Measurements from ENCODE around the gene AEN.
A peak's percentile ranks its signal among the peaks of the same experiment; 100 is the strongest.

Gene AEN

DNA sequence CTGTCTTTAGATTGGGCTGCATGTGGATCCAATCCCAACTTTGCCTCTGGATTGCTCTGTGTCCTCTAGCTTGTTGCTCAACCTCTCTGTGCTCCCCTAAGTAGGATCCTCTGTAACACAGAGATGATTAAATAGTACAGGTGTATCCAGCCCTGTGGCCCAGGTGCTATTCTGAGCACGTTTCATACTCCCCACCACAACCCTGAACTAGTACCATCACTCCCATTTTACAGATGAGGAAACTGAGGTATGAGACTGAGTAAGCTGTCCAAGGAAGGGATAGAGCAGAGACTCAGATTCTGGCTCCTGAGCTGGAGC lies 24.9 kb downstream of the AEN start:
- Mint-ChIP-seq H3K4me1 (ENCODE audit: low read depth) (peaks cover 13% of the 10 kb centered on the region), H3K27ac (no peak overlapping the region), H3K9me3 (no peaks in the 10 kb centered on the region), H3K27me3 (no peaks in the 10 kb centered on the region), H3K36me3 (ENCODE audit: low read depth) (no peaks in the 10 kb centered on the region), H3K4me3 (no peak overlapping the region)
- intact Hi-C loops (cut with micrococcal nuclease) = no loop called here

DNA sequence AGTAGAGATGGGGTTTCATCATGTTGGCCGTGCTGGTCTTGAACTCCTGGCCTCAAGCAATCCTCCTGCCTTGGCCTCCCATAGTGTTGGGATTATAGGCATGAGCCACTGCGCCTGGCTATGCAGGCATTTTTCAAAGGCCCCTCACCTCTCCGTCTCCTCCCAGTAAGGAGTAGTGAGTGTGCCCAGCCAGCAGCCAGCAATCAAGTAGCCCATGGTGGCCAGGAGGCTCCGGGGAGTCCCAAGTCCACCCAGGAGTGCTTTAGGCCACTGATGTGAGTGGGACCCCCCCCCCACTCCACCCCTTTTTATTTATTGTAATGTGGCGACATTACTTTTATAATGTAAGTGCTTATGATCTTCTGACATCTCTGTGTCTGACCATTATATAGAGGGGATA lies 25.8 kb downstream of the AEN start:
- Mint-ChIP-seq H3K27me3 (no peaks in the 10 kb centered on the region), H3K9me3 (no peaks in the 10 kb centered on the region), H3K36me3 (ENCODE audit: low read depth) (no peaks in the 10 kb centered on the region), H3K4me1 (ENCODE audit: low read depth) (peaks cover 13% of the 10 kb centered on the region), H3K4me3 (no peak overlapping the region), H3K27ac (no peak overlapping the region)
- intact Hi-C loops (cut with micrococcal nuclease) = no loop called here

DNA sequence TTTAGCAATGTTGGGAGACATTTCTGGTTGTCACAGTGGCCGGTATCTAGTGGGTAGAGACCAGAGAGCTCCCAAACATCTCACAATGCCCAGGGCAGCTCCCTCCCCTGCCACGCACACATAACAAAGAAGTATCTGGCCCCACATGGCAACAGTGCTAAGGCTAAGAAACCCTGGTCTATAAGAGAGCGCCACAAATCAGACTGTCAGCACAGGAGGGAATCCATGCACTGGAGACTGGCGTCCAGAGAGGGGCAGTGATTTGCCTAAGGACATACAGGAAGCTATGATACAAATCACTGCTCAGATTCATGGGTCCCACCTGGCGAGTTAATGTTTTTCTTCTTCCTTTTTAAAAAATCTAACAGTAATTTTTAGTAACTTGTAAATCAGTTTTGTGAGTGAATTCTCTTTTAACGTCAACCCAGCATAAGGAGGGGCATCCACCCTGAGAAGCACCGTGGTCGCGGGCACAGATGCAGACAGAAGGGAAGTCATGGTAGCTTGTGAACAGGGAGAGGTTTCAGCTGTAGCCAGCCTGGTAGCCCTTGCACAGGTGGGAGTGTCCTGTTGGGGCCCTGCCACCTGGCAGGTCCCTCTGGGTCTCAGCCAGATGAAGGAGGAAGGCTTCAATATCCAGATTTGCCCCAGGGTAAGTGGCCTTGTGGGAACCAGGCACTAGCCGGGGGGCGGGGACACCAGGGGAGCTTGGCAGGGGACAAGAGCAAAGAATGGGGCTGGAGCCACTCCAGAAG lies 26.4 kb downstream of the AEN start:
- Mint-ChIP-seq H3K4me1 (ENCODE audit: low read depth) (peaks cover 13% of the 10 kb centered on the region), H3K27me3 (no peaks in the 10 kb centered on the region), H3K27ac (no peak overlapping the region), H3K36me3 (ENCODE audit: low read depth) (no peaks in the 10 kb centered on the region), H3K4me3 (no peak overlapping the region), H3K9me3 (no peaks in the 10 kb centered on the region)
- intact Hi-C loops (cut with micrococcal nuclease) = no loop called here

DNA sequence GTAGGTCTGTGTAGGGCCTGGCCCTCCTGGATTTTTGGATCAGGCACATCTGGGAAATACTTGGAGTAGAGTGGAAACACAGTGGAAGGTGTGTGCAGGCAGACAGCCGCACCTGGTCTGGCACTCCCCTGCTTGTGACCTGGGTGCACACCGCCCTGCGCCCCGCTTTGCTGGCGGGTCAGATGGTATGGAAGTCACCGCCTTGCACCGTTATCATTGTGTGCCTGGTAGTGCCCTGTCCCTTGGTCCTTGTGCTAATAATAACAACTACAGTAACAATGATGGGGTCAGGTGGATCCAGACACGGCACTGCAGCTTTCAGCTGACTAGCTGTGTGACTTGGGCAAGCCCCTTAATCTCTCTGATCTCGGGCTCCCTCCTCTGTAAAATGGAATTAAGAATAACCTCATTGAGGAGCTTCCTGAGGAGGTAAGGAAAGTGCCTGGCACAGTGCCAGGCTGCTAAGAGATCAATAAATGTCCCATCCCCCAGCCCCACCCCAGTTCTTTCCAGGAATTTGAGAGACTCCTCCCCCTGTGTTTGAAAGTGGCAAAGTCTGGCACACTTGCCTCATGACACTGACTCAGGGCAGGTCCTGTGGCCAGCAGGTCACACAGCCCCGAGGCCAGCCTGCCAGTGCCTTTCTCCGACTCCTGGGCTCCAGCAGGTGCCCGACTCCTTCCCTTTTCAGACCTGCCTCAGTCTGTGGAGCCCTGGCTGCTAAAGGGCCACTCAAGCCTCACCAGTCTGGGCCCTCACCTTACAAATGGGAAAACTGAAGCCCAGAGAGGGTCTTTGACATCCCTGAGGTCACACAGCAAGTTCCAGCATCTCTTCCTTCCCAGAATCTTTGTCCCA lies 27.4 kb downstream of the AEN start:
- H3K27ac Mint-ChIP-seq = peak overlapping the region; percentile 21
- no peaks in the 10 kb centered on the region for H3K36me3 Mint-ChIP-seq (ENCODE audit: low read depth)
- no peaks in the 10 kb centered on the region for H3K9me3 Mint-ChIP-seq
- H3K27me3 Mint-ChIP-seq = no peaks in the 10 kb centered on the region
- H3K4me1 Mint-ChIP-seq (ENCODE audit: low read depth) = peaks cover 13% of the 10 kb centered on the region
- intact Hi-C loops (cut with micrococcal nuclease) = no loop called here
- H3K4me3 Mint-ChIP-seq = no peak overlapping the region

DNA sequence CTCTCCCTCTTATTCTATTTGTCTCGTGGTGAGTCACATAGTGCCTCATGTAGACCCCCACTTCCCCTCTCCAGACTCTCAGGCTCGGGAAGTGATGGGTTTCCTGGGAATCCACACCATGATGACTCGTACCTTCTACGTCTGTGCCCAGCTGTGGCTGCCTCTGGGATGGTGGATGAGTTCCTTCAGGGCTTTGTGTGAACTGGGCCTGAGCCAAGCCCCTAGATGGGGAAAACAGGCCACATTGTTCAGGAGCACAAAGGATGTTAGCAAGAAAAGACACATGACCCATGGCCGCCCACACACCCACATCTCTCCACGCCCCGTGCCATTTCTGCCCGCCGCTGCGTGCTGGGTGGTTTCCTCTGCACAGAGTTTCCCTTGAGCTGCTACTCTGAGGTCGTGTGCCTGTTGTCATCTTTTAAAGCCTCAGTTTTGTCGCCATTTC lies 28.2 kb downstream of the AEN start:
- intact Hi-C loops (cut with micrococcal nuclease) = no loop called here
- Mint-ChIP-seq H3K27ac (peak overlapping the region; percentile 21), H3K36me3 (ENCODE audit: low read depth) (no peaks in the 10 kb centered on the region), H3K4me1 (ENCODE audit: low read depth) (peaks cover 13% of the 10 kb centered on the region), H3K9me3 (no peaks in the 10 kb centered on the region), H3K27me3 (no peaks in the 10 kb centered on the region), H3K4me3 (no peak overlapping the region)

DNA sequence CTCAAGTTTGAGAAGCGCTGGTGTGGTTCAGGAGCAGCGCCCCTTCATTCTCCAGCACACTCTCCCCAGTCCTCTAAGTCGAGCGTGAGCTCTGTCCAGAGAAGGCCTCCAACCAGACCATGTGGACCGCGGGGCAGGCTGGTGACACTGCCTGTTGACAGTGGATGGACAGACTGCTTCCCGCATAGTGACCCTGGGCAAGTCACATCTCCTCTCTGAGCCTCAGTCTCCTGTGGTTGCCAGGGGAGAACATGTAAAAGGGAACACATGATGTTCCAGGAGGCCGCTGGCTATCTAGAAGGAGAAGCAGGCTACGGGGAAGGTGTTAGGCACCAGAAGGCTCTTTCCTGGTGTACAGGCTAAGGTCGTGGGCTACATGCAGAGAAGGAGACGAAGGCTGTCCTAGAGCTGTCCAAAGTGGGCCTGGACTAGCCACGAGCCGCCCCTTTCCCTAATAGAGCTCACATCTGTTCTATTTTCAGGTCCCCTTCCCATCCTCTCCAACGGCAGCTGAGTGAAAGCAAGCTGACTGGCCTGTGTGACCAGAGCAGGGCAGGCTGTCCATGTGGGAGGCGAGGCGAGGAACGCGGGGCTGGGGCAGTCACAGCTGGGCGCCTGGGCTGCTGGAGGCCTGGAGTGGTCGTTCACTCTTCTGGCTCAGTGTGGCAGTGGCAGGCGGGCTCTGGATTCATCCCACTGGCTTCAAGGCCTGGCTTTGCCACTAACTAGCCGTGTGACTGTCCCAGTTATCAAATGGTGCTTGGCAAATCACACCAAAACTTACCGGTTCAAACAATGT lies 28.8 kb downstream of the AEN start:
- no peaks in the 10 kb centered on the region for H3K9me3 Mint-ChIP-seq
- no peaks in the 10 kb centered on the region for H3K27me3 Mint-ChIP-seq
- H3K4me1 Mint-ChIP-seq (ENCODE audit: low read depth) = peaks cover 13% of the 10 kb centered on the region
- intact Hi-C loops (cut with micrococcal nuclease) = loop anchor here (10.0 kb wide), 1 partner anchor 185 kb away; no protein-coding TSS in a partner anchor
- H3K27ac Mint-ChIP-seq = peak overlapping the region; percentile 21
- H3K4me3 Mint-ChIP-seq = no peak overlapping the region
- no peaks in the 10 kb centered on the region for H3K36me3 Mint-ChIP-seq (ENCODE audit: low read depth)

DNA sequence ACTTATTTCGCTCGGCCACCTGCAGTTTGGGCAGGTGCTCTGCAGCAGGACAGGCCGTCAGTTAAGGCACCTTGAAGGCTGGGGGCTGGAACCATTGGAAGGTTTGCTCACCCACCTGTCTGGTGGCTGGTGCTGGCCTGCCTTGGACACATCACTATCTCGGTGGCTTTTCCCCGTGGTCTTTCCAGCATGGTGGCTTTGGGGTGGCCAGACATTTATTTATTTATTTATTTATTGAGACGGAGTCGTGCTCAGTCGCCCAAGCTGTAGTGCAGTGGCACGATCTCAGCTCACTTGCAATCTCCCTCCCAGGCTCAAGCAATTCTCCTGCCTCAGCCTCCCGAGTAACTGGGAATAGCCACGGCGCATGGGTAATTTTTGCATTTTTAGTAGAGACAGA lies 29.4 kb downstream of the AEN start:
- H3K9me3 Mint-ChIP-seq = no peaks in the 10 kb centered on the region
- H3K4me1 Mint-ChIP-seq (ENCODE audit: low read depth) = peaks cover 13% of the 10 kb centered on the region
- H3K27ac Mint-ChIP-seq = no peak overlapping the region
- H3K4me3 Mint-ChIP-seq = no peak overlapping the region
- intact Hi-C loops (cut with micrococcal nuclease) = loop anchor here (10.0 kb wide), 1 partner anchor 184 kb away; no protein-coding TSS in a partner anchor
- H3K27me3 Mint-ChIP-seq = no peaks in the 10 kb centered on the region
- H3K36me3 Mint-ChIP-seq (ENCODE audit: low read depth) = no peaks in the 10 kb centered on the region

DNA sequence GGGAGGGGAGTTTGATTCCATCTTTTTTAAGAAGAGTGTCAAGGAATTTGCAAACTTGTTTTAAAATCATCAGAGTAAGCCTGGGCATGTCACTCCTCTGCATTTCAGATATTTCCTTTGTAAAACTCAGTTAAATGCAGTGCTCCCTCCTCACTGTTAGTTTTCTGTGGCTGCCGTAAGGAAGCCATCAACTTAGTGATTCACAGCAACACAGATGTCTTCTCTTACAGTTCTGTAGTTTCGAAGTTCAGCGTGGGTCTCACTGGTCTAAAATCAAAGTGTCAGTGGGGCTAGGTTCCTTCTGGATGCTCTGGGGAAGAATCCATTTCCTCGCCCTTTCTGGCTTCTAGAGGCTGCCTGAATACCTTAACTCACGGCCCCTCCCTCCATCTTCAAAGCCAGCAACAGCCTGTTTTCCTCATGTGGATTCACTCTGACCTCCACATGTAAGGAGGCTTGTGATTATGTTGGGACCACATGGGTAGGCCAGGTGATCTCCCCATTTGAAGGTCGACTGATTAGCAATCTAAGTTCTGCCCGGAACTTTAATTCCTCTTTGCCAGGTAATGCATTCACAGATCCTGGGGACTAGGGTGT lies 30.1 kb downstream of the AEN start:
- Mint-ChIP-seq H3K36me3 (ENCODE audit: low read depth) (no peaks in the 10 kb centered on the region), H3K27me3 (no peaks in the 10 kb centered on the region), H3K27ac (no peak overlapping the region), H3K4me1 (ENCODE audit: low read depth) (peaks cover 13% of the 10 kb centered on the region), H3K9me3 (no peaks in the 10 kb centered on the region), H3K4me3 (no peak overlapping the region)
- intact Hi-C loops (cut with micrococcal nuclease) = loop anchor here (10.0 kb wide), 1 partner anchor 184 kb away; no protein-coding TSS in a partner anchor

DNA sequence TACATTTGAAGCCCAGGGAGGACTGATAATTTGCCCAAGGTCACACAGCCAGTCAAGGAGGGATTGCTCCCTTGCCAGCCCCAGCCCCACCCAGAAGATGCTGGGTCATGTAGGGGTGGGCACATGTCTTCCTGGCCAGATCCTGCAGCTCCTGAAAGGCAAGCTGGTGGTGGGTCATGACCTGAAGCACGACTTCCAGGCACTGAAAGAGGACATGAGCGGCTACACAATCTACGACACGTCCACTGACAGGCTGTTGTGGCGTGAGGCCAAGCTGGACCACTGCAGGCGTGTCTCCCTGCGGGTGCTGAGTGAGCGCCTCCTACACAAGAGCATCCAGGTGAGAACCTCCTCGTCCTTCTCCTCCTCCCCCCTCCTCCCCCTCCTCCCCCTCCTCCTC lies 30.8 kb downstream of the AEN start:
- Mint-ChIP-seq H3K9me3 (no peaks in the 10 kb centered on the region), H3K27ac (no peak overlapping the region), H3K4me3 (no peak overlapping the region), H3K36me3 (ENCODE audit: low read depth) (no peaks in the 10 kb centered on the region), H3K27me3 (no peaks in the 10 kb centered on the region), H3K4me1 (ENCODE audit: low read depth) (peaks cover 13% of the 10 kb centered on the region)
- intact Hi-C loops (cut with micrococcal nuclease) = loop anchor here (10.0 kb wide), 1 partner anchor 183 kb away; no protein-coding TSS in a partner anchor

DNA sequence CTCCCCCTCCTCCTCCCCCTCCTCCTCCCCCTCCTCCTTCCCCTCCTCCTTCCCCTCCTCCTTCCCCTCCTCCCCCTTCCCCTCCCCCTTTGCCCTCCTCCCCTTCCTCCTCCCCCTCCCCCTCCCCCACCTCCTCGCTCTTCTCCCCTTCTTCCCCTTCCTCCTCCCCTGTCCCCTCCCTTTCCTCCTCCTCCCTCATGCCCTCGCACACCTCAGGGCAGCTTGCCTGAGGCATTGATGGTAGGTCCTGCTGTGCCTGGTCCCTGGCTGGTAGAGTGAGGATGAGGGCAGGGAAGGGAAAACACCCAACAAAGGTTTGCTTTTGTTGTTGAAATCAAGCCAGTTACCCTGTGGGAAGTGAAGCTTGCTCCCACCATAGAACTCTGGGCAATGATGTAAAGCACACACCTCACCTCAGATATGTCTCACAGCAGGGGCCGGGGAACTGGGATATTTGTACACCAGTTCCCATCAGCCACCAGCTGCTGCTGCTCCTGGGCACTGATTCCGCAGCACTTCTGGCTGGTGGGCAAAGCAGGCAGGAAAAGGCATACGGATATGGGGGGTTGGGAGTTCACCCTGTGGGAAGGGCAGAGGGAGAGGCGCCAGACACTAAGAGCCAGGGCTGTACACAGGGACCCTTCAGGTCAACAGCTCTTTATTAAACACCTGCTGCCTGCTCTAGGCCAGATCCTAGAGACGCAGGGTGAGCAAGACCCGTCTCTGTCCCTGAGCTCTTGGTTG lies 31.5 kb downstream of the AEN start:
- intact Hi-C loops (cut with micrococcal nuclease) = loop anchor here (10.0 kb wide), 1 partner anchor 182 kb away; no protein-coding TSS in a partner anchor
- no peak overlapping the region for H3K27ac Mint-ChIP-seq
- no peaks in the 10 kb centered on the region for H3K27me3 Mint-ChIP-seq
- no peaks in the 10 kb centered on the region for H3K36me3 Mint-ChIP-seq (ENCODE audit: low read depth)
- H3K9me3 Mint-ChIP-seq = no peaks in the 10 kb centered on the region
- no peak overlapping the region for H3K4me3 Mint-ChIP-seq
- peaks cover 13% of the 10 kb centered on the region for H3K4me1 Mint-ChIP-seq (ENCODE audit: low read depth)

DNA sequence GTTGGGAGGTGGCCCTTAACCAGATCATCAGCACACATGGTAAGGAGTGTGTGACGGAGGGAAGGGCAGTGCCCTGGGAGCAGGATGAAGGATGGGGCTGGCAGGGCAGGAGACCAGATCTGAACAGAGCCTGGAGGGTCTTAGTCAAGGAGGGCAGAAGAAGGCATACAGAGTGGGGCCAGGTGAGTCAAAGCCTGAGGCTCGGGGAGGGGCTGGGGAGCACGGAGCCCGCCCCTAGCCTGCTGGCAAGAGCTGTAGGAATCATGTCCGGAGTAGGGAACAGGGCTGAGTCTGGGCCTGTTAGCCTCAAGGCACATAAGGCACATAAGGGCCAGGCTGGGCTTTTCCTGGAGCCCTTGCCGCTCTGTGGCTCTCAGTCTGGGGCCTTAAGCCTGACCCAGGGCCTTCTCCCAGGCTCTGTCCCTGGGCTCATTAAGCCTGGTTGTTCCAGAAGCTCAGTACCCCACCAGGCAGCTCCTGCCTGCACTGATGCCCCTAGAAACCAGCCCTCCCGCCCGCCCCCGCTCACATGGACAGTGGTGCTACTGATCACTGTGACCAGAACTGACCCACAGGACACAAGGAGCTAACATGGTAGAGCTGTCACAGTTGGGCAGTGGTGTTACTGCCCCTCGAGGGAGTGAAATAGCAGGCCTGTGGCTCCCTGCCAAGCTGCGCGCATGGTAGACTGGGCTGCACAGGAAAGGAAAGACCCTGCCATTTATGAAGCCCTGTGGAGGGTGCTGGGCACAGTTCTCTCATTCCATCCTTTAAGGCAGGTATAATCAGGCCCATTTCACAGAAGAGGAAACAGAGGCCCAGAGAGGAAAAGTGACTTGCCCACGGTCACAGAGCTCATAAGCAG lies 32.3 kb downstream of the AEN start:
- intact Hi-C loops (cut with micrococcal nuclease) = loop anchor here (10.0 kb wide), 1 partner anchor 181 kb away; no protein-coding TSS in a partner anchor
- Mint-ChIP-seq H3K27ac (no peak overlapping the region), H3K27me3 (no peaks in the 10 kb centered on the region)

DNA sequence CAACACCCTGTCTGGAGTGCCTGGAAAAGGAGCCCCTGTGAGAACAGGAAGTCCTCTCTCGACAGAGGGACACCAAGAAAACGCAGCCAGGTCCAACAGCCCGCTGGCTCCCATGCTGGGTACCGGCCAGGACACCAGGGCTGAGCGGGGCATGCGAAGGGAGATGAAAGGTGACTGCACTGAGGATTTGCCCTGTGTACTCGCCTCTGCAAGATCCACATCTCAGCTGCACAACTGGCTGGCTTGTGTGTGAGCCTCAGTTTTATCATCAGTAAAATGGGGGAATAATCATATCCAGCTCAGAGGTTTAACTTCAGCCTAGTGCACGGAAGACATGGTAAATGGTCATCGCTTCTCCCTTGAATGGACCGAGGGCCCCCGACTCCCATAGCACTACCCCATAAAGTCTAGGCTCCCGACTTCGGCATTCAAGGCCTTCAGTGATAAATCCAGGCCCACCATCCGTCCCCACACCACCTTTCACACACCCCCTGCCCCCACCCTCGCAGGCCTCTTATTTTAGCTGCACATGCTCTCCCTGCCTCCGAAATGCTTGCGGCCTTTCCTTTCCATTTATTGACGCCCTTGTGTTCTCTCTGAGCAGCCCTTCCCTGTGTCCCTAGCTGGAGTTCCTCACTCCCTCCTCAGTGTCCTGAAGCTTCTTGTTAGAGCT lies 33.4 kb downstream of the AEN start:
- H3K36me3 Mint-ChIP-seq (ENCODE audit: low read depth) = no peaks in the 10 kb centered on the region
- no peaks in the 10 kb centered on the region for H3K27me3 Mint-ChIP-seq
- H3K4me1 Mint-ChIP-seq (ENCODE audit: low read depth) = peaks cover 4% of the 10 kb centered on the region
- no peaks in the 10 kb centered on the region for H3K9me3 Mint-ChIP-seq
- intact Hi-C loops (cut with micrococcal nuclease) = loop anchor here (10.0 kb wide), 1 partner anchor 180 kb away; no protein-coding TSS in a partner anchor
- H3K4me3 Mint-ChIP-seq = no peak overlapping the region
- no peak overlapping the region for H3K27ac Mint-ChIP-seq

More for the DNA sequence above, 32.3 kb downstream of the AEN start:
- H3K4me3 Mint-ChIP-seq = no peak overlapping the region
- H3K36me3 Mint-ChIP-seq (ENCODE audit: low read depth) = no peaks in the 10 kb centered on the region
- peaks cover 13% of the 10 kb centered on the region for H3K4me1 Mint-ChIP-seq (ENCODE audit: low read depth)
- no peaks in the 10 kb centered on the region for H3K9me3 Mint-ChIP-seq
